GM12878 (cell line): ENCODE results near the gene FAT1. TPM values are rescaled to one million over a fixed set of nuclear protein-coding genes. Genes with fewer than 3 reads are reported as not detected.

Experiments
- ATAC-seq: fragments of 200-7000 bp; cut with Tn5 transposase; 3 replicates; pipeline ENCODE4 v1.9.1; 2020; ENCODE audit warnings: mild to moderate bottlenecking, moderate library complexity
- BruUV-seq: library from RNA; stranded (reverse); fragments of 400-500 nt; replicated peaks from 2 replicates; lab custom pipeline; 2021; lab: Mats Ljungman, UMichigan
- CTCF ChIA-PET: fragments of 300-600 bp; sonication (Branson Sonifier 250); formaldehyde crosslinking; extraction: SDS; loops from one replicate; lab custom pipeline; 2021; ENCODE audit warnings: inconsistent platforms; lab: Yijun Ruan, JAX
- POLR2A ChIA-PET: fragments of 350-600 bp; formaldehyde crosslinking; extraction: SDS; loops from one replicate; lab custom pipeline; 2021; ENCODE audit warnings: inconsistent platforms; lab: Charles Lee
- RAD21 ChIA-PET: fragments of 300-600 bp; sonication (Branson Sonifier 250); formaldehyde crosslinking; loops from one replicate; lab custom pipeline; 2023; ENCODE audit warnings: antibody characterized with exemption; ENCODE audit not compliant: unreplicated experiment; lab: Charles Lee
- SMC1A ChIA-PET: fragments of 300-600 bp; sonication (Branson Sonifier 250); formaldehyde crosslinking; loops from one replicate; lab custom pipeline; 2023; ENCODE audit not compliant: unreplicated experiment, uncharacterized antibody; lab: Charles Lee
- DNase-seq: peaks from one replicate; pipeline ENCODE4 v3.0.0-alpha.2; 2011; ENCODE audit warnings: low read depth, low spot score
- FAIRE-seq: peaks from 3 replicates; lab custom pipeline; 2011; peaks lifted over from hg19 to GRCh38; lab: Jason Lieb, UNC
- H2AFZ ChIP-seq: 2 replicates; pipeline ENCODE4 v1.6.0; 2011; ENCODE audit warnings: low read depth, low read length, control low read depth; ENCODE audit not compliant: control insufficient read depth
- H3K27ac ChIP-seq: 2 replicates; pipeline ENCODE4 v1.5.1; 2011; ENCODE audit warnings: control low read depth; ENCODE audit not compliant: control insufficient read depth, insufficient read depth
- H3K27me3 ChIP-seq, 2 experiments: replicated peaks in 1 of 2; 2 replicates each; pipeline versions ENCODE4 v1.6.0 to v1.6.1; 2011; ENCODE audit warnings: low read length in 1 of 2; ENCODE audit not compliant: control insufficient read depth in 2 of 2, insufficient read depth in 2 of 2
- H3K36me3 ChIP-seq, 2 experiments: 2 replicates each; pipeline ENCODE4 v1.5.1; 2011; ENCODE audit warnings: low read length in 1 of 2; ENCODE audit not compliant: control insufficient read depth in 2 of 2, insufficient read depth in 2 of 2
- H3K4me1 ChIP-seq: 2 replicates; pipeline ENCODE4 v1.6.1; 2011; ENCODE audit warnings: mild to moderate bottlenecking, low read length, moderate library complexity, mixed read lengths; ENCODE audit not compliant: control insufficient read depth, insufficient read depth
- H3K4me2 ChIP-seq: 2 replicates; pipeline ENCODE4 v1.6.0; 2011; ENCODE audit warnings: control low read depth; ENCODE audit not compliant: control insufficient read depth, insufficient read depth
- H3K4me3 ChIP-seq: fragments of 200-600 bp; sonication (generic); 2 replicates; pipeline ENCODE4 v1.5.1; 2016
- H3K79me2 ChIP-seq: 2 replicates; pipeline ENCODE4 v1.6.0; 2011; ENCODE audit warnings: low read length; ENCODE audit not compliant: control insufficient read depth, insufficient read depth
- H3K9ac ChIP-seq: 2 replicates; pipeline ENCODE4 v1.8.0; 2011; ENCODE audit warnings: low read length, control low read depth, mixed read lengths; ENCODE audit not compliant: control insufficient read depth, insufficient read depth
- H3K9me3 ChIP-seq: replicated peaks from 3 replicates; pipeline ENCODE4 v1.5.1; 2011; ENCODE audit warnings: mild to moderate bottlenecking, low read length; ENCODE audit not compliant: control insufficient read depth, insufficient read depth
- H4K20me1 ChIP-seq: 2 replicates; pipeline ENCODE4 v1.6.0; 2011; ENCODE audit not compliant: control insufficient read depth, insufficient read depth
- FOXK2 ChIP-seq: fragments of 450-650 bp; IDR thresholded peaks from 2 replicates; pipeline ENCODE4 v1.6.1; 2017; ENCODE audit warnings: mild to moderate bottlenecking, moderate library complexity
- JUND ChIP-seq: IDR thresholded peaks from 2 replicates; pipeline ENCODE4 v1.6.1; 2012; ENCODE audit warnings: low read depth, mild to moderate bottlenecking, low read length, improper control_type of control experiment, moderate library complexity
- POLR2A ChIP-seq: IDR thresholded peaks from 2 replicates; pipeline ENCODE4 v1.6.1; 2011; ENCODE audit warnings: low read depth, mild to moderate bottlenecking, low read length
- ZNF622 ChIP-seq: fragments of 450-650 bp; IDR thresholded peaks from 2 replicates; pipeline ENCODE4 v1.6.1; 2017; ENCODE audit warnings: mild to moderate bottlenecking, inconsistent platforms
- WGBS: methylation state at CpG from one replicate; pipeline ENCODE4 v1.1.6; 2016; ENCODE audit warnings: low lambda C conversion rate; ENCODE audit not compliant: insufficient replicate concordance, insufficient coverage; ENCODE audit errors: missing lambda C conversion rate; 5-methylcytosine and 5-hydroxymethylcytosine counted together
- in situ Hi-C: fragments of 300-500 bp; cut with MboI; formaldehyde crosslinking; loops from 9 replicates; pipeline ENCODE4 v1.14.3; 2018; ENCODE audit warnings: mixed read lengths
- intact Hi-C: fragments of 100-400 bp; cut with micrococcal nuclease; formaldehyde crosslinking; loops from one replicate; pipeline ENCODE4 v1.14.2; 2022; ENCODE audit not compliant: unreplicated experiment
- polyA plus RNA-seq, 11 experiments: library from polyadenylated mRNA; depleted of rRNA in 4 of 11; unstranded in 6 of 11; stranded (reverse) in 5 of 11; fragments of >200 nt; fragmentation: Nextera tagmentation in 4 of 11; fragmentation: Illumina TruSeq in 1 of 11; extraction: Ambion mirVana in 4 of 11; extraction: Trizol in 1 of 11; gene quantifications; 1 replicate in 1 of 11; 2 replicates in 10 of 11; pipeline versions ENCODE4 v1.2.1 to v1.2.3, GENCODE V29; 2011 to 2016; ENCODE audit warnings: inconsistent platforms in 2 of 11, missing spikeins in 2 of 11, low read depth in 1 of 11
- total RNA-seq, 4 experiments: library from RNA; depleted of rRNA in 3 of 4; stranded (reverse); fragments of >200 nt in 3 of 4; fragmentation: Illumina TruSeq in 1 of 4; extraction: Trizol in 1 of 4; gene quantifications; 2 replicates each; pipeline versions ENCODE4 v1.2.1 to v1.2.3, GENCODE V29; 2013 to 2021
- TF ChIP-seq, protein P1 (sequence below): fragments of 450-650 bp; IDR thresholded peaks from 2 replicates; pipeline ENCODE4 v1.6.1; 2017; ENCODE audit warnings: mild to moderate bottlenecking, moderate library complexity

FAT1 gene
- total and polyA plus RNA-seq, 10 of the 15 experiments (the other 5 are each of a cell fraction or from before 2014, with no cell fraction given), result 0.04 to 11.8 (median 0.11) TPM; not detected in 1

DNA sequence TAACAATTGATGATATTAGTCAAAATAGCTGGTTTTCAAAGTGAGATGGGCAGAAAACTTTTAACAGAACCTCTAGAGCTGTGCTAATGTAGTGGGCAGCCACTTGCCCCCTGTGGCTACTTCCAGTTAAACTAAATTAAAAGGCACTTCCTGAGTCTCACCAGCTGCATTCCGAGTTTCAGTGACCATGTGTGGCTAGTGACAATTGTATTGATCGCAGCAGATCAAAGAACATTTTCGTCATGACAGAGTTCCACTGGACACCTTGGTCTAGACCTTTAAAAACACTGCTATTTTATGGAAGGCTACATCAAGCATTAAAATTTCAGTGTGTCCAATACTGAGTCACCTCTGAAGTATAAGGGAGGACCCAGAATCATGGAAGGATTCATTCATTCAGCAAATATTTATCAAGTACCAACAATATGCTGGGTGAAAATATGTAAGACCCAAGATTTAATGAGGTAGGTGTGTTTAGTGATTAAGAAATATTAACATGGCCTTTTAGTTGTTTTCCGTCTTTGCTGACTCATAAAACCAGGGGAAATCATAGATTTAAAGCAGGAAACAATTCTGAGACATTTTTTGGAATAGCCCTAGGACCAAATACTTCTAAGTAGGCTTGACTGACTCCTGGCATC lies 5.1 kb upstream of the FAT1 start:
- DNase-seq, result no peak
- H3K36me3 ChIP-seq, result no peaks in the 10 kb centered on the region
- H3K4me3 ChIP-seq, result no peak overlapping the region
- no peak overlapping the region for H3K27ac ChIP-seq
- ATAC-seq, result no peak
- ChIA-PET SMC1A (no interaction called here), RAD21 (no interaction called here), CTCF (no interaction called here), POLR2A (no interaction called here)
- no peaks in the 10 kb centered on the region for H4K20me1 ChIP-seq
- H3K27me3 ChIP-seq, result no peaks in the 10 kb centered on the region
- no peak for TF ChIP-seq ZNF622
- no peak for TF ChIP-seq FOXK2
- TF ChIP-seq, protein P1, sequence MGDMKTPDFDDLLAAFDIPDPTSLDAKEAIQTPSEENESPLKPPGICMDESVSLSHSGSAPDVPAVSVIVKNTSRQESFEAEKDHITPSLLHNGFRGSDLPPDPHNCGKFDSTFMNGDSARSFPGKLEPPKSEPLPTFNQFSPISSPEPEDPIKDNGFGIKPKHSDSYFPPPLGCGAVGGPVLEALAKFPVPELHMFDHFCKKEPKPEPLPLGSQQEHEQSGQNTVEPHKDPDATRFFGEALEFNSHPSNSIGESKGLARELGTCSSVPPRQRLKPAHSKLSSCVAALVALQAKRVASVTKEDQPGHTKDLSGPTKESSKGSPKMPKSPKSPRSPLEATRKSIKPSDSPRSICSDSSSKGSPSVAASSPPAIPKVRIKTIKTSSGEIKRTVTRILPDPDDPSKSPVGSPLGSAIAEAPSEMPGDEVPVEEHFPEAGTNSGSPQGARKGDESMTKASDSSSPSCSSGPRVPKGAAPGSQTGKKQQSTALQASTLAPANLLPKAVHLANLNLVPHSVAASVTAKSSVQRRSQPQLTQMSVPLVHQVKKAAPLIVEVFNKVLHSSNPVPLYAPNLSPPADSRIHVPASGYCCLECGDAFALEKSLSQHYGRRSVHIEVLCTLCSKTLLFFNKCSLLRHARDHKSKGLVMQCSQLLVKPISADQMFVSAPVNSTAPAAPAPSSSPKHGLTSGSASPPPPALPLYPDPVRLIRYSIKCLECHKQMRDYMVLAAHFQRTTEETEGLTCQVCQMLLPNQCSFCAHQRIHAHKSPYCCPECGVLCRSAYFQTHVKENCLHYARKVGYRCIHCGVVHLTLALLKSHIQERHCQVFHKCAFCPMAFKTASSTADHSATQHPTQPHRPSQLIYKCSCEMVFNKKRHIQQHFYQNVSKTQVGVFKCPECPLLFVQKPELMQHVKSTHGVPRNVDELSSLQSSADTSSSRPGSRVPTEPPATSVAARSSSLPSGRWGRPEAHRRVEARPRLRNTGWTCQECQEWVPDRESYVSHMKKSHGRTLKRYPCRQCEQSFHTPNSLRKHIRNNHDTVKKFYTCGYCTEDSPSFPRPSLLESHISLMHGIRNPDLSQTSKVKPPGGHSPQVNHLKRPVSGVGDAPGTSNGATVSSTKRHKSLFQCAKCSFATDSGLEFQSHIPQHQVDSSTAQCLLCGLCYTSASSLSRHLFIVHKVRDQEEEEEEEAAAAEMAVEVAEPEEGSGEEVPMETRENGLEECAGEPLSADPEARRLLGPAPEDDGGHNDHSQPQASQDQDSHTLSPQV, result no peak
- TF ChIP-seq JUND, result no peak
- TF ChIP-seq POLR2A, result no peak
- FAIRE-seq, result no peak
- WGBS, result 12% methylated on average over 4 of the region's 4 CpGs
- H3K4me2 ChIP-seq, result no peak overlapping the region
- BruUV-seq, result no TSS peak
- in situ Hi-C loops (no loop called here), intact Hi-C loops (no loop called here)
- H3K9ac ChIP-seq, result no peak overlapping the region
- H3K9me3 ChIP-seq, result no peaks in the 10 kb centered on the region; the same call in 2 of the 3 replicates
- H2AFZ ChIP-seq, result no peak overlapping the region
- no peaks in the 10 kb centered on the region for H3K4me1 ChIP-seq
- H3K79me2 ChIP-seq, result no peaks in the 10 kb centered on the region
